A549 treated with AZD2906 at 1 μM for 4 hours (cell line): ENCODE measurements around the gene CASP6. TPM values are rescaled to one million over a fixed set of nuclear protein-coding genes. Genes with fewer than 3 reads are reported as not detected.

Experiments used
- total RNA-seq: library from RNA; stranded (reverse); fragments of 200-300 nt; extraction: Qiagen RNA extraction; gene quantifications from 5 replicates; pipeline ENCODE4 v1.2.3, GENCODE V29; 2022

The CASP6 gene
- total RNA-seq: 15.9 to 18.4 TPM (median 16.6 TPM) in 5 replicates

GRCh38 chr4:109702950-109703663 is at the start of gene CASP6:
CASP6 (minus strand) TSS chr4:109703445; CDS start chr4:109703395, 50 bp downstream.

GRCh38 chr4:109729718-109730618 is 26.7 kb upstream of the CASP6 start, which contains the start of gene PLA2G12A:
PLA2G12A (minus strand) TSS chr4:109730070; CDS start chr4:109729809, 261 bp downstream.

Other genes with a start within 250 kb of the CASP6 start
- gene MCUB, start 143.2 kb downstream of the CASP6 start, total RNA-seq: 13.0 to 25.3 TPM (median 20.2 TPM) in 5 replicates
- gene PLA2G12A, start 26.6 kb upstream of the CASP6 start, total RNA-seq: 10.0 to 14.9 TPM (median 11.2 TPM) in 5 replicates
- 0.55 to 0.95 TPM (median 0.84 TPM) in 5 replicates for gene CFI, start 98.6 kb upstream of the CASP6 start, total RNA-seq
- gene GAR1, start 112.3 kb upstream of the CASP6 start, total RNA-seq: 36.4 to 44.7 TPM (median 40.3 TPM) in 5 replicates
- gene RRH, start 124.5 kb upstream of the CASP6 start, total RNA-seq: 0.06 to 0.14 TPM (median 0.11 TPM) in 3 of 5 replicates, not detected in the others
- 0.02 to 0.06 TPM (median 0.02 TPM) in 4 of 5 replicates, not detected in the other for gene LRIT3, start 144.7 kb upstream of the CASP6 start, total RNA-seq
- 0.09 to 0.41 TPM (median 0.29 TPM) in 5 replicates for gene EGF, start 209.4 kb upstream of the CASP6 start, total RNA-seq